PC-9 (cell line): ENCODE results near the gene ZNF618. TPM values are rescaled to one million over a fixed set of nuclear protein-coding genes. Genes with fewer than 3 reads are reported as not detected.

Experiments
- BruUV-seq: library from RNA; stranded (reverse); fragments of 400-500 nt; replicated peaks from 2 replicates; lab custom pipeline; 2021; lab: Mats Ljungman, UMichigan
- CTCF ChIA-PET: fragments of 300-600 bp; sonication (Branson Sonifier 250); formaldehyde crosslinking; loops from one replicate; lab custom pipeline; 2022; ENCODE audit warnings: antibody characterized with exemption; lab: Charles Lee
- POLR2A ChIA-PET: fragments of 300-600 bp; sonication (Branson Sonifier 250); formaldehyde crosslinking; loops from one replicate; lab custom pipeline; 2022; ENCODE audit warnings: antibody characterized with exemption; ENCODE audit not compliant: unreplicated experiment; lab: Charles Lee
- DNase-seq, 2 experiments: peaks; one replicate each; pipeline versions ENCODE4 v3.0.0 to v3.0.0-alpha.2; 2015 to 2022; ENCODE audit warnings: mixed read lengths in 1 of 2
- H2AFZ ChIP-seq: fragments of 200-600 bp; sonication (generic); 2 replicates; pipeline ENCODE4 v1.8.1; 2017; ENCODE audit warnings: antibody characterized with exemption
- H3F3A ChIP-seq: fragments of 200-600 bp; sonication (generic); 2 replicates; pipeline ENCODE4 v1.8.1; 2017; ENCODE audit warnings: antibody characterized with exemption, mild to moderate bottlenecking, low read depth; ENCODE audit not compliant: insufficient read depth
- H3K27ac ChIP-seq: fragments of 200-600 bp; sonication (generic); 2 replicates; pipeline ENCODE4 v1.6.1; 2016; ENCODE audit warnings: mixed run types
- H3K27me3 ChIP-seq: fragments of 200-600 bp; sonication (generic); 2 replicates; pipeline ENCODE4 v1.6.1; 2016; ENCODE audit warnings: low read depth, mixed run types; ENCODE audit not compliant: insufficient read depth
- H3K36me3 ChIP-seq: fragments of 200-600 bp; sonication (generic); 2 replicates; pipeline ENCODE4 v1.6.1; 2016; ENCODE audit warnings: low read depth, mixed run types
- H3K4me1 ChIP-seq: fragments of 200-600 bp; sonication (generic); replicated peaks from 2 replicates; pipeline ENCODE4 v1.6.1; 2016; ENCODE audit warnings: mixed run types; ENCODE audit not compliant: insufficient read depth
- H3K4me2 ChIP-seq: fragments of 200-600 bp; sonication (generic); 2 replicates; pipeline ENCODE4 v1.6.1; 2017; ENCODE audit warnings: mixed run types
- H3K4me3 ChIP-seq: fragments of 200-600 bp; sonication (generic); 2 replicates; pipeline ENCODE4 v1.6.1; 2016; ENCODE audit warnings: mixed run types
- H3K79me2 ChIP-seq: fragments of 200-600 bp; sonication (generic); 2 replicates; pipeline ENCODE4 v1.6.1; 2017; ENCODE audit warnings: low read depth, mixed run types
- H3K9me2 ChIP-seq: fragments of 200-600 bp; sonication (generic); 2 replicates; pipeline ENCODE4 v1.8.1; 2017; ENCODE audit warnings: mild to moderate bottlenecking; ENCODE audit not compliant: insufficient read depth
- H3K9me3 ChIP-seq: fragments of 200-600 bp; sonication (generic); 2 replicates; pipeline ENCODE4 v1.8.1; 2016; ENCODE audit warnings: low read depth; ENCODE audit not compliant: insufficient read depth
- H4K20me1 ChIP-seq: fragments of 200-600 bp; sonication (generic); 2 replicates; pipeline ENCODE4 v1.8.1; 2017; ENCODE audit not compliant: insufficient read depth
- CTCF ChIP-seq: fragments of 200-600 bp; sonication (generic); conservative IDR thresholded peaks from 2 replicates; pipeline ENCODE4 v1.6.1; 2017; ENCODE audit warnings: mixed run types, antibody characterized with exemption, mild to moderate bottlenecking, moderate library complexity
- EZH2 ChIP-seq: fragments of 200-600 bp; sonication (generic); IDR thresholded peaks from 2 replicates; pipeline ENCODE4 v1.8.0; 2017; ENCODE audit warnings: antibody characterized with exemption, low read depth
- intact Hi-C: fragments of 100-400 bp; cut with micrococcal nuclease; formaldehyde crosslinking; loops from one replicate; pipeline ENCODE4 v1.10.0; 2022; ENCODE audit not compliant: unreplicated experiment
- total RNA-seq: library from RNA; stranded (reverse); gene quantifications from 2 replicates; pipeline ENCODE4 v1.2.3, GENCODE V29; 2021

ZNF618 gene
- total RNA-seq, 1 experiment from 2014 or later: 0.20 TPM

- intact Hi-C loops: no loop called here
- Histone ChIP-seq H3K79me2 (no peaks in the 10 kb centered on the region), H3K4me1 (no peaks in the 10 kb centered on the region), H3F3A (no peaks in the 10 kb centered on the region), H3K9me2 (no peaks in the 10 kb centered on the region), H3K27me3 (peaks cover 70% of the 10 kb centered on the region), H3K9me3 (no peaks in the 10 kb centered on the region), H3K27ac (no peak overlapping the region), H2AFZ (no peak overlapping the region), H3K4me2 (no peak overlapping the region), H4K20me1 (no peaks in the 10 kb centered on the region), H3K36me3 (no peaks in the 10 kb centered on the region), H3K4me3 (no peak overlapping the region)
- no TSS peak for BruUV-seq
- TF ChIP-seq CTCF: peak; percentile 48
- TF ChIP-seq EZH2: no peak
- ChIA-PET POLR2A (no interaction called here), CTCF (no interaction called here)
- DNase-seq: no peak
Measured at GRCh38 chr9:113963017-113963620, 87.0 kb downstream of the ZNF618 start.

GRCh38 chr9:113963696-113964494, 87.8 kb downstream of the ZNF618 start:
- DNase-seq: no peak
- CTCF ChIA-PET: no interaction called here
- POLR2A ChIA-PET: no interaction called here
- no peak for TF ChIP-seq EZH2
- no peak for TF ChIP-seq CTCF
- H3K27ac ChIP-seq: no peak overlapping the region
- BruUV-seq: no TSS peak
- intact Hi-C loops: no loop called here
- peaks cover 71% of the 10 kb centered on the region for H3K27me3 ChIP-seq
- no peaks in the 10 kb centered on the region for H4K20me1 ChIP-seq
- H3K36me3 ChIP-seq: no peaks in the 10 kb centered on the region
- no peaks in the 10 kb centered on the region for H3K9me2 ChIP-seq
- no peaks in the 10 kb centered on the region for H3F3A ChIP-seq
- H3K4me1 ChIP-seq: no peaks in the 10 kb centered on the region
- H2AFZ ChIP-seq: no peak overlapping the region
- no peaks in the 10 kb centered on the region for H3K79me2 ChIP-seq
- H3K4me2 ChIP-seq: no peak overlapping the region
- H3K9me3 ChIP-seq: no peaks in the 10 kb centered on the region
- H3K4me3 ChIP-seq: no peak overlapping the region

- H3K36me3 ChIP-seq: no peaks in the 10 kb centered on the region
- no peak for TF ChIP-seq CTCF
- no peak for TF ChIP-seq EZH2
- H3K27ac ChIP-seq: no peak overlapping the region
- H3F3A ChIP-seq: no peaks in the 10 kb centered on the region
- H3K9me3 ChIP-seq: no peaks in the 10 kb centered on the region
- H3K27me3 ChIP-seq: peaks cover 76% of the 10 kb centered on the region
- no peak overlapping the region for H3K4me2 ChIP-seq
- H3K4me1 ChIP-seq: no peaks in the 10 kb centered on the region
- no peaks in the 10 kb centered on the region for H3K9me2 ChIP-seq
- H3K4me3 ChIP-seq: no peak overlapping the region
- H3K79me2 ChIP-seq: no peaks in the 10 kb centered on the region
- H2AFZ ChIP-seq: no peak overlapping the region
- POLR2A ChIA-PET: no interaction called here
- no TSS peak for BruUV-seq
- H4K20me1 ChIP-seq: no peaks in the 10 kb centered on the region
- intact Hi-C loops: no loop called here
- no peak for DNase-seq
- CTCF ChIA-PET: no interaction called here
Measured at GRCh38 chr9:113964495-113965170, 88.5 kb downstream of the ZNF618 start.
